ENCODE results near the gene FLRT2. TPM values are rescaled to one million over a fixed set of nuclear protein-coding genes. Genes with fewer than 3 reads are reported as not detected.

The FLRT2 gene
- total RNA-seq, 1 donor, result 72.3 TPM

DNA sequence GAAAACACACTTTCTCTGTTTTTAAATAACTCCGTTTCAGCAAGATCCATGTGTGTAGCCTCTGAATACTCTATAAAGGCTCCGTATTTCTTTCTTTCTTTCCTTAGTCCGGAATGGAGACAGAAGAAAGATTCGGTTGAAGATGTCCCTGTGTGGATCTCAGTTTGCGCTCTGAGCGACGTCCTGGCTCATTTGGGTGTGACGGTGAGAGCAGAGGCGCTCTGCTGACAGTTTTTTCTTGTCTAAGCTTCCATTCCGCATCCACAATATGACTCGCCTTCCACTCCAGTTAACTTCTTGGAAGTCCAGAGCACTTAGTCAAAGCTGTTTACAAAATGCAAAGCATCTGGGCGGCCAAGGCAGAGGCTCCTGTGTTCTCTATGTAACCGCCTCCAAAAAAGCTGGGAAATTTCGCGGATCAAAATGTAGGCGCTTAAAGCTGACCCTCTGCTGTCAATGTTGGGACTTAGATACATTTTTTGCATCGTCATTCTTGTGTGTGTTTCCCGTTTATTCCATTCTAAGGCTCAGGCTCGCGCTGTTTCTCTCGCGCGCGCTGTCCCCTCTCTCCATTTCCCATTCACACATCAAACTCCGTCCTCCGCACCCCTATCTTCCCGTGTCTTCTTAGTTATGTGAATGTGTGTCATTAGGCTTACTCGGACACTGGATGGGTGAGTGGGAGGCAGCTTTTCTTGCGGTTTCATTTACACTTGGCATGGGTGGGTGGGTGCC, 880 bp upstream of the FLRT2 start:
- peak overlapping the region; percentile 92 for H3K4me3 ChIP-seq (ENCODE audit: low read depth, low read length)
- peak; percentile 84 for DNase-seq (ENCODE audit: low read depth)
- TF ChIP-seq, protein P1, sequence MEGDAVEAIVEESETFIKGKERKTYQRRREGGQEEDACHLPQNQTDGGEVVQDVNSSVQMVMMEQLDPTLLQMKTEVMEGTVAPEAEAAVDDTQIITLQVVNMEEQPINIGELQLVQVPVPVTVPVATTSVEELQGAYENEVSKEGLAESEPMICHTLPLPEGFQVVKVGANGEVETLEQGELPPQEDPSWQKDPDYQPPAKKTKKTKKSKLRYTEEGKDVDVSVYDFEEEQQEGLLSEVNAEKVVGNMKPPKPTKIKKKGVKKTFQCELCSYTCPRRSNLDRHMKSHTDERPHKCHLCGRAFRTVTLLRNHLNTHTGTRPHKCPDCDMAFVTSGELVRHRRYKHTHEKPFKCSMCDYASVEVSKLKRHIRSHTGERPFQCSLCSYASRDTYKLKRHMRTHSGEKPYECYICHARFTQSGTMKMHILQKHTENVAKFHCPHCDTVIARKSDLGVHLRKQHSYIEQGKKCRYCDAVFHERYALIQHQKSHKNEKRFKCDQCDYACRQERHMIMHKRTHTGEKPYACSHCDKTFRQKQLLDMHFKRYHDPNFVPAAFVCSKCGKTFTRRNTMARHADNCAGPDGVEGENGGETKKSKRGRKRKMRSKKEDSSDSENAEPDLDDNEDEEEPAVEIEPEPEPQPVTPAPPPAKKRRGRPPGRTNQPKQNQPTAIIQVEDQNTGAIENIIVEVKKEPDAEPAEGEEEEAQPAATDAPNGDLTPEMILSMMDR (IDR thresholded peaks at IDR 0.05; ENCODE audit: insufficient read depth, low read length), result no peak

DNA sequence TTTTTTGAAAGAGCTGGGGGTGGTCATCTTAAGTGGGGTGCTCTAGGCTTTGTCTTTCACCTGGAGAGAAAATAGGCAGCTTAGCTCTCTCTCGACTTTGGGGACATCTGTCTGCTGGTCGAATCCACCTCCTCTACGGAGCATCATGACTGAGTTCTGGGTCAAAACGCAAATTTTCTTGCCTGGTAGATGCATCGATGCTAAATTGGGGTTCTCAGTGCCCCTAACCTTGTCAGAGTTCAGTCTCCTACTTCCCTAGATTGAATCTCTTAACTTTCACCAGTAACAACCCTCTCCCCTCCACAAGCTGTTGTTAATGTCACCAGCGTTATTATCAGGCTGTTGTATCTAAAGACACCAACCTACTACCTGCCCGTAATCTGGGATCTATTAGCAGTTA, 682 bp downstream of the FLRT2 start:
- TF ChIP-seq, protein P1 (IDR thresholded peaks at IDR 0.05; ENCODE audit: insufficient read depth, low read length), result no peak
- H3K4me3 ChIP-seq (ENCODE audit: low read depth, low read length), result peak overlapping the region; percentile 92
- no peak for DNase-seq (ENCODE audit: low read depth)

DNA sequence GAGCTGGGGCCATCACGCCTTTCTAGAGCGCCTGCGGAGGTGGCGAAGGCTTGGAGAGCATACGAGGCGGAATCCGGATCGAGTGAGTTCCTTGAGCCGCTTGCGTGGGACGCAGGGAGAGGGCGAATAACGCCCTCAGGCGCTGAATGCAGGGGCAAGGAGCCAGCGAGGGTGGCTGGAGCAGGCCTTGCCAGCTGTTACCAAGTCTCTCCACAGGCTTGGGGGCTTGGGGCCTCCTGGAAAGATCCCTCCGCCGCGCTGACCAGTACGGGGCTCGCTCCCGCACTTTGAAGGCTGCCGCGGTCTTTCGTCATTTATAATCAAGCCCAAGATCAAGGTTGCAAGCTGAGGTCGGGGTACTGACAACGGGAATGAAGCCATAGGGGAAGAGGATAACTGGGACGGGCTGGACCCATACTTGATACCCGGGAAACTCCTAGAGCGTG, 1.2 kb downstream of the FLRT2 start:
- TF ChIP-seq, protein P1 (IDR thresholded peaks at IDR 0.05; ENCODE audit: insufficient read depth, low read length), result no peak
- peak; percentile 80 for DNase-seq (ENCODE audit: low read depth)
- peak overlapping the region; percentile 92 for H3K4me3 ChIP-seq (ENCODE audit: low read depth, low read length)

DNA sequence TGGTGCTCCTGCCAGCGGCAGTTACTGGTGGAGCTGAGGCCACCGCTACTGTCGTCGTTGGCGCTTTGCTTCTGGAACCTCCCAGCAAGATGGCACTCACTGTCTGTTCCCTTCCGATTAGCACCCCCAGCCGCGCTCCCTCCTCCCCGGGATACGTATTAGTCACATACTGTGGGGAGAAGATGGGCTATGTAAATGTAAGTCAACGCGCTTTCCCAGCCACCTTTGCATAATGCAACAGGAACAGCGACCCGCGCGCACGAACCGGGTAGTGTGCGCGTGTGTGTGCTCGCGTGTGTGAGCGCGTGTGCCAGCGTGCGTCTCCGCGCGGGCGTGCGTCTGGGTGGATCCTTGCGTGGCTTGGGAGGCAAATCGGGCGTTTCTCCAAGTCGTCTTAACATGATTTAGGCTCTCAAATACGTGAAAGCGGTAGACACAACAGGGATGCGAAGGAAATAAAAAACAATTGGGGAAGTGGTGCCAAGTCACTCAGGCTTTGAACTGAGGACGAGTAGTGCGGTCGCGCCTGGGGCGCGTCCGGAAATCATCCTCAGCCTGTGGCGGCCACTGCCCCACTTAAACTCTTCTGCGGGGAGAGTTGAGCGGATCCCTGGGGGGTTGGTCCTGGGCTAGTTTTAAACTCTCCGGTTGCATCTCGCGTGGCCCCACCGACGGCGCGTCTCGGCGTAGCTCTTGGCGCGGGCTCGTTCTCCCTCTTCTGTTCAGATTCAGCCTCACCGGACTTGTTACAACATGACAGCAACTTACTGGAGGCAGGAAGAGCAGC, 1.8 kb downstream of the FLRT2 start:
- TF ChIP-seq, protein P1 (IDR thresholded peaks at IDR 0.05; ENCODE audit: insufficient read depth, low read length), result peak; percentile 47
- peak; percentile 84 for DNase-seq (ENCODE audit: low read depth)
- H3K4me3 ChIP-seq (ENCODE audit: low read depth, low read length), result peak overlapping the region; percentile 92

DNA sequence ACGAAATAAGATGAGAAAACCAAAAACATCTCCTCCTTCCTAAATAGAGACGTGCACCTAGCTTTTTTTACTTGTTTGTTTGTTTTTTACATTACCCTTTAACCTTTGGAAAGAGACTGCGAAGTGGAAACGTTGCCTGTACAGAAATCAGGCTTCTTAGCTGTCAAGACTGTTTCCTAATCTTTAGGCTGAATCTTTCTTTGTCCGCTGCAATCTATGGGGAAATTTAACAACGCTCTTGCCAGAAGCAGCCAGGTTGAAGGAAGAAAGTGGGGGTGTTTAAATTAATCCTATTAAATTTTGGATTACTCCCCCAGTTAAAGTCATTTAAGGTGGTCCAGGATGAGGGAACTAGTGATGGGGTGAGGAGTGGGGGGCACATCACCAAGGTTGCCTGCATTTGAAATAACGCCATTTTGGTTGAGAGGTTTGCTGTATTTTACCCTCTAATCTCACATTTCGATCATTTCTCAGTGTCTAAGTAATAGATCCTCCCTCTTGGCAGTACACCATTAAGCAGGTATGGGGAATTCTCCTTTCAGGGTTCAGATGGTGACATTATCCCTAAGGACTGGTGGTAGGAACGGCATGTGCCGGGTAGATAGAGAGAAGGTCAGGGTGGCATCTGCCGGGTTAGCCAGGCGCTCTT, 2.6 kb downstream of the FLRT2 start:
- no peak for DNase-seq (ENCODE audit: low read depth)
- H3K4me3 ChIP-seq (ENCODE audit: low read depth, low read length), result peak overlapping the region; percentile 92
- TF ChIP-seq, protein P1 (IDR thresholded peaks at IDR 0.05; ENCODE audit: insufficient read depth, low read length), result no peak

DNA sequence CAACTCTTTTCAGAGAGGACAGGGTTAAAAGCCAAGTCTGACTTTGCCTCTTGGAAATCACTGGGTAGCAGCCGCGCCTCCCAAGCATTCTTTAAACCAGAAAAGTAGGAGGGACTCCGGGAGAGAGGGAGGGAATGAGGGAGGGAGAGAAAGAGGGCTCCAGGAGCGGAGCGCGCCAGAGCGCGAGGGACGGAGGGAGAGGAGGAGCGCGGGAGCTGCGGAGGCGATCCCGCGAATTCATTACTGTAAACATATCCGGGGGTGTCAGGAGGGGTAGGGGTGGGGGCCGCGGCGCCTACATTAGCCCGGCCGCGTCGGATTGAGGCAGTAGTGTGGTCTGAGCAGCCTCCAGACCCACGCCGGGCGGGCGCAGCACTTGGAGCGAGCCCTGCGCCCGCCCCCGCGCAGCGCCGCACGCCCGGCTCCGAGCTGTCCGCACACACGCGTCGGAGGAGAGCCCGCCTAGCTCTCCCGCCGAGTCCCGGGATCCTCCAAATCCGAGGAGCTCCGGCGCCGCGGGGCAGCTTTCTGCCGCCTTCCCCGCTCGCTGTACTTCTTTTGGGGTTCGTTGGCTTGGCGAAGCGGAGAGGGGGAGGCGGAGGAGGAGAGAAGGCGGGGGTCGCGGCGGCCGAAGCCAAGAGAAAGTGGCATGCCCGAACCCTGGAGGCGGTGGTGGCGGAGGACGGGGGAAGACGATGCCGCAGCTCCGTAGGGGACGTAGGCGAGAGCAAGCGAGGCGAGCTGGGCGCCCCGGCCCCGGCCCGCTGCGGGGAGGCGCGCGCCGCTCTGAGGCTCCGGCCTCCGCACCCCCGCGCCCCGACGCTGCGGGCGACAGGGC, 3.3 kb downstream of the FLRT2 start:
- TF ChIP-seq, protein P1 (IDR thresholded peaks at IDR 0.05; ENCODE audit: insufficient read depth, low read length), result no peak
- DNase-seq (ENCODE audit: low read depth), result peak; percentile 92

More for the DNA sequence above, 3.3 kb downstream of the FLRT2 start:
- peak overlapping the region; percentile 92 for H3K4me3 ChIP-seq (ENCODE audit: low read depth, low read length)
